GM12874 (cell line): Measurements from ENCODE around the gene TEAD4.
A peak's percentile ranks its signal among the peaks of the same experiment; 100 is the strongest.

Source experiments
- CTCF ChIP-seq: IDR thresholded peaks from 2 replicates; pipeline ENCODE4 v1.5.1; 2011; ENCODE audit warnings: low read depth, mild to moderate bottlenecking, control low read depth, low read length, moderate library complexity; ENCODE audit not compliant: insufficient read depth

The TEAD4 gene

GRCh38 chr12:3000548-3001275, 41.5 kb downstream of the TEAD4 start:
- TF ChIP-seq CTCF: 0 out of 2 replicates have a peak, but pooled peaks have one; percentile 17

GRCh38 chr12:3002646-3003045, 43.4 kb downstream of the TEAD4 start:
- TF ChIP-seq CTCF: no peak

GRCh38 chr12:3003357-3003992, 44.3 kb downstream of the TEAD4 start:
- no peak for TF ChIP-seq CTCF

GRCh38 chr12:3004655-3005565, 45.7 kb downstream of the TEAD4 start:
- TF ChIP-seq CTCF: peak; percentile 41

GRCh38 chr12:3005736-3006135, 46.5 kb downstream of the TEAD4 start:
- TF ChIP-seq CTCF: no peak

GRCh38 chr12:3009780-3010179, 50.6 kb downstream of the TEAD4 start:
- TF ChIP-seq CTCF: no peak
